ENCODE data around the gene CAPRIN1.

CAPRIN1 gene

DNA sequence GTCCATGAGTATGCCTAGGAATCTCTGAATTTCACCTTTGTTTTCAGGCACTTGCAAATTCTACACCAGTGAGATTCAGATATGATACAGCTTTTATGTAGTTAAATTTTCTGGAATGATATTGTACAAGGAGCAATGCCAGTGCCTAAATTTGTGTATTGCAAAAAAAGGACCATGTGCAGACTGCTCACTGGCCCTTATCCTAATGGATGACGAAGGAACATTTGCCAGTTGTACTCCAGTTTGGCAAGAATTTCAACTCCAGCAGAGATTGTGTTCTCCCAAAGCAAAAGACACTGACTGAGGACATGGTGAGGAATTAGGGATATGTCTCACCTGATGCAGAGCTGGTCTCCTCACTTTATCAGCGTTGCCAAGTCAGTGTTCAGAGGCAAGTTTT, 62.5 kb downstream of the CAPRIN1 start:
- TF ChIP-seq, protein P1, sequence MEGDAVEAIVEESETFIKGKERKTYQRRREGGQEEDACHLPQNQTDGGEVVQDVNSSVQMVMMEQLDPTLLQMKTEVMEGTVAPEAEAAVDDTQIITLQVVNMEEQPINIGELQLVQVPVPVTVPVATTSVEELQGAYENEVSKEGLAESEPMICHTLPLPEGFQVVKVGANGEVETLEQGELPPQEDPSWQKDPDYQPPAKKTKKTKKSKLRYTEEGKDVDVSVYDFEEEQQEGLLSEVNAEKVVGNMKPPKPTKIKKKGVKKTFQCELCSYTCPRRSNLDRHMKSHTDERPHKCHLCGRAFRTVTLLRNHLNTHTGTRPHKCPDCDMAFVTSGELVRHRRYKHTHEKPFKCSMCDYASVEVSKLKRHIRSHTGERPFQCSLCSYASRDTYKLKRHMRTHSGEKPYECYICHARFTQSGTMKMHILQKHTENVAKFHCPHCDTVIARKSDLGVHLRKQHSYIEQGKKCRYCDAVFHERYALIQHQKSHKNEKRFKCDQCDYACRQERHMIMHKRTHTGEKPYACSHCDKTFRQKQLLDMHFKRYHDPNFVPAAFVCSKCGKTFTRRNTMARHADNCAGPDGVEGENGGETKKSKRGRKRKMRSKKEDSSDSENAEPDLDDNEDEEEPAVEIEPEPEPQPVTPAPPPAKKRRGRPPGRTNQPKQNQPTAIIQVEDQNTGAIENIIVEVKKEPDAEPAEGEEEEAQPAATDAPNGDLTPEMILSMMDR (IDR thresholded peaks at IDR 0.05): no peak
- no peaks in the 10 kb centered on the region for H3K36me3 ChIP-seq (ENCODE audit: control insufficient read depth, insufficient read depth, low read length)
- no peak overlapping the region for H3K4me3 ChIP-seq (ENCODE audit: low read depth, low read length)
- no peak overlapping the region for H2AFZ ChIP-seq
- no peaks in the 10 kb centered on the region for H3K9me3 ChIP-seq (ENCODE audit: control insufficient read depth, low read length)
- no peak overlapping the region for H3K27ac ChIP-seq
- no peaks in the 10 kb centered on the region for H3K79me2 ChIP-seq
- H3K9ac ChIP-seq: no peak overlapping the region
- H3K4me2 ChIP-seq (ENCODE audit: low read length): no peak overlapping the region
- no peaks in the 10 kb centered on the region for H3K27me3 ChIP-seq (ENCODE audit: control insufficient read depth, insufficient read depth, low read length)
- no peaks in the 10 kb centered on the region for H3K4me1 ChIP-seq

DNA sequence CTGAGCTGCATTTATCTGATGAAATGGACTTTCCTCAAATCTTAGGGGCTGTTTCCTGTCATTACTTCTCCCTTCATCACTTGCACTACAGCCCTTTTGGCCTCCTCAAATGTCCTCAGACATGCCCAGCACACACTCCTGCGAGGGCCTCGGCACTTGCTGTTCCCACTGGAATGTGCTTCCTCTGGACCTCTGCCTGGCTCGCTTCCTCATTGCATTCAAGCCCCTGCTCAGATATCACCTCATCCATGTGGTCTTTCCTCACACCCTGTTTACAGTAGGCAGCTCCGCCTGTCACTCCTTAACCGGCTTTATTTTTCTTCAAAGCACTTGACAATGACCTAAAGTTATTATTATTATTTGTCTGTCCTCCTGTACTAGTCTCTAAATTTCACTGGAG, 62.9 kb downstream of the CAPRIN1 start:
- Histone ChIP-seq H3K4me2 (ENCODE audit: low read length) (no peak overlapping the region), H3K9ac (no peak overlapping the region), H3K4me1 (no peaks in the 10 kb centered on the region), H3K27ac (no peak overlapping the region), H3K9me3 (ENCODE audit: control insufficient read depth, low read length) (no peaks in the 10 kb centered on the region), H3K27me3 (ENCODE audit: control insufficient read depth, insufficient read depth, low read length) (no peaks in the 10 kb centered on the region), H2AFZ (no peak overlapping the region), H3K4me3 (ENCODE audit: low read depth, low read length) (no peak overlapping the region), H3K79me2 (no peaks in the 10 kb centered on the region), H3K36me3 (ENCODE audit: control insufficient read depth, insufficient read depth, low read length) (no peaks in the 10 kb centered on the region)
- TF ChIP-seq, protein P1 (IDR thresholded peaks at IDR 0.05): no peak

DNA sequence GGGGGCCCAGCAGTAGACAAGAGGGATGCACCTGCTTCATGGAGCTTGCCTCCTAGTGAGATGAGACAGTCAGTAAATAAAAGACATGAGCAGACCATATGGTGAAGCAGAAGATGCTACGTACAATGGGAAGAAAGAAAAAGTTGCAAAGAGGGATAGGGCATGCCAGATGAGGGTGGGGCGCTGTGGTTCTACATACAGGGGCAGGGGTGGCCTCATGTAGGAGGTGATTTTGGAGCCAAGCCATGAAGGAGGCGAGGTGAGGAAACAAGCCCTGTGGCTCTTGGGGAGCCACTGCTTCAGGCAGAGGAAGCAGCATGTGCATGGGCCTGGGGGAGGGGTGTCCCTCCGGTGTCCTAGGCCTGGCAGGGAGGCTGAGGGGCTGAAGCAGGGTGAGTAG, 69.1 kb downstream of the CAPRIN1 start:
- Histone ChIP-seq H3K27me3 (ENCODE audit: control insufficient read depth, insufficient read depth, low read length) (no peaks in the 10 kb centered on the region), H3K36me3 (ENCODE audit: control insufficient read depth, insufficient read depth, low read length) (no peaks in the 10 kb centered on the region), H3K4me2 (ENCODE audit: low read length) (no peak overlapping the region), H3K9me3 (ENCODE audit: control insufficient read depth, low read length) (no peaks in the 10 kb centered on the region), H2AFZ (no peak overlapping the region), H3K4me1 (no peaks in the 10 kb centered on the region), H3K4me3 (ENCODE audit: low read depth, low read length) (no peak overlapping the region), H3K27ac (no peak overlapping the region), H3K9ac (no peak overlapping the region), H3K79me2 (no peaks in the 10 kb centered on the region)
- TF ChIP-seq, protein P1 (IDR thresholded peaks at IDR 0.05): no peak

DNA sequence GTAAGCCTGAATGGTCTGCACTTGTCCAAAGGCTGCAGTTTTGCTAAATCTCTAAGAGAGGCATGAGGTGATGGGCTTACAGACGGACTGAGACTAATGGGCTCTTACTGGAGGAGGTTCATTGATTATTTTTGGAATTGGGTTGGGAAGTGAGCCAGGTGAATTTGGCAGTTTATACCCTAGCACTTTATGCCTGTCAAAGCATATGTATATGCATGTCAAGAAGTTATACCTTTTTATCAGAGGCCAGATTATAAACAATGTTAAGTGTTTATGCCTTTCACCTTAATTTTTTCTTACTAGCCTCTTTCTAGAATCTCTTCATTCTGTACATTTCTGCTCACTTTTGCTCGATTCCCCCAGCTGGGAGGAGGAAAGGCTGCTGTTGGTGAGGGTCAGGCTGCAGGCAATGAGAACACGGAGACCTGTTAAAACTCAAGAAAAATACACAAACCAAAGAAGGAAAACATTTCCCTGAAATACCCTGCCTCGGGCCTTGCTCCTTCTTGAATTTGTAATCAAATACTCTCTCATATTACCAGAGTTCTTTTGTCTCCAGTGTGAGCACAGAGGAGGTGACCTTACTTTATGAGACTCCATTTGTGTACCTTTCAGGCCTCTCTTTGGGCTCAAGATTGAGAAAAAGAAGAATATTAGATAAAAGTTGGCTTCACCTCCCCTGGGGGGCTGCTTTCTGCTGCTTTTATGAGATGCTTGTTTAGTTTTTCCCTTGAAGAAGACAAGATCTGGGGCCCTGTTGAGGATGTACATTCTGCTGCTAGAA, 73.5 kb downstream of the CAPRIN1 start:
- H3K4me3 ChIP-seq (ENCODE audit: low read depth, low read length): no peak overlapping the region
- no peak overlapping the region for H2AFZ ChIP-seq
- no peak overlapping the region for H3K4me2 ChIP-seq (ENCODE audit: low read length)
- TF ChIP-seq, protein P1 (IDR thresholded peaks at IDR 0.05): no peak
- H3K27ac ChIP-seq: no peak overlapping the region
- H3K79me2 ChIP-seq: no peaks in the 10 kb centered on the region
- no peaks in the 10 kb centered on the region for H3K36me3 ChIP-seq (ENCODE audit: control insufficient read depth, insufficient read depth, low read length)
- no peaks in the 10 kb centered on the region for H3K9me3 ChIP-seq (ENCODE audit: control insufficient read depth, low read length)
- no peak overlapping the region for H3K9ac ChIP-seq
- H3K27me3 ChIP-seq (ENCODE audit: control insufficient read depth, insufficient read depth, low read length): no peaks in the 10 kb centered on the region
- H3K4me1 ChIP-seq: no peaks in the 10 kb centered on the region
